Activated naive CD8-positive, alpha-beta T cell treated with anti-CD3 and anti-CD28 coated beads, Interleukin-2, amount 50 U/mL, for 24 hours (primary cell): ENCODE results near the gene CTSZ.
"Not testable (repeated sequence)": the region's sequence is repeated elsewhere in the genome, so short reads cannot be mapped to it uniquely, and the experiment has no call there.

ENCODE experiments used
- ATAC-seq: fragments of 150-1000 bp; cut with Tn5 transposase; one replicate; pipeline ENCODE4 v1.10.0; 2021
- DNase-seq: peaks from one replicate; pipeline ENCODE4 v3.0.0; 2021
- H3K27ac Mint-ChIP-seq: one replicate; pipeline ENCODE4 v1.8.0; 2021; ENCODE audit warnings: mild to moderate bottlenecking, mixed read lengths
- H3K27me3 Mint-ChIP-seq: one replicate; pipeline ENCODE4 v1.8.0; 2021; ENCODE audit warnings: mixed read lengths
- H3K36me3 Mint-ChIP-seq: one replicate; pipeline ENCODE4 v1.8.0; 2021; ENCODE audit warnings: low read depth, mixed read lengths
- H3K4me1 Mint-ChIP-seq: one replicate; pipeline ENCODE4 v1.8.0; 2021; ENCODE audit warnings: mixed read lengths
- H3K4me3 Mint-ChIP-seq: one replicate; pipeline ENCODE4 v1.8.0; 2021; ENCODE audit warnings: mild to moderate bottlenecking, moderate library complexity, mixed read lengths
- H3K9me3 Mint-ChIP-seq: one replicate; pipeline ENCODE4 v1.8.0; 2021; ENCODE audit warnings: mixed read lengths

Gene CTSZ

DNA sequence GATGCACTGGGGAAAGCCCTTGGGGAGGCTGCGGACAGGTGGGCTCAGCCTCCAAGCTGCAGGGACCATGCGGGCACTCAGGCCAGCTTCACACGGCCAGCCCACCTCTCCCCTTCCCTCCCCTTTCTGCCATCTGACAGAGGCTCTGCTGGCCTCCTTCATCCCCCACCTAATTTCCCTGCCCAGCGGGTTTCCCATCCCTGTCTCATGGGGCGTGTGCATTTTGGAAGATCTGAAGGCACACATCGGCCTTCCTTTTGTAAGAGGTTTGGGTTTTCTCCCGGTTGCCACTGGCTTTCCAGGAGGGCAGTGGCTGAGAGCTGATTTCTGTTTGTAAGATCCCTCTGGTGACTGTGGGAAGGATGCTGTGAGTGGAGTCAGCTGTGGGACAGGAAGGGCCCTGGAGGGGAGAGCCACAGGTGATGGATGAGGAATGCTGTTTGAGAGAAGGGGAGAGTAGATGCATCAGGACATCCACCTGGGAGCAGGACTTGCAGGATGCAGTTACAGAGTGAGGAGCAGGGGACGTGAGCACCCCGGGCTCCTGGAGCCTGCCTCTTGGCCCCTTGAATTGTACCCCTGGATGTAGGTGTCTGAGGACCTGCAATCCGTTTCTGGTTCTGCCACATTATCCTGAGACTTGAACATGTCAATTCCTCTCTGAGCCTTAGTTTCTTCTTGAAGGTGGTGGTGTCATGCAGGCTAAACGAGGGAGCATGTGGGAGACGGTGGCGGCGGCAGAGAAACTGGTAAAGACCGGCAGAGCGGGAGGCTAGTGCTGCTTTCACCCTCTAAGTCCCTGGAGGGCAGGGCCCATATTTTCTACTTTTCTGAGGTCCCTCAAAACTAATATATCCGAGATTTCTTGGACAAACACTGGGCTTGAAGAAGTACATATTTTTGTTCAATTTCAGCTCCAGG lies 6.2 kb upstream of the CTSZ start:
- no peak overlapping the region for H3K4me3 Mint-ChIP-seq
- no peaks in the 10 kb centered on the region for H3K9me3 Mint-ChIP-seq
- no peak for ATAC-seq
- no peaks in the 10 kb centered on the region for H3K27me3 Mint-ChIP-seq
- DNase-seq = no peak
- no peaks in the 10 kb centered on the region for H3K36me3 Mint-ChIP-seq
- peaks cover 46% of the 10 kb centered on the region for H3K4me1 Mint-ChIP-seq
- no peak overlapping the region for H3K27ac Mint-ChIP-seq

DNA sequence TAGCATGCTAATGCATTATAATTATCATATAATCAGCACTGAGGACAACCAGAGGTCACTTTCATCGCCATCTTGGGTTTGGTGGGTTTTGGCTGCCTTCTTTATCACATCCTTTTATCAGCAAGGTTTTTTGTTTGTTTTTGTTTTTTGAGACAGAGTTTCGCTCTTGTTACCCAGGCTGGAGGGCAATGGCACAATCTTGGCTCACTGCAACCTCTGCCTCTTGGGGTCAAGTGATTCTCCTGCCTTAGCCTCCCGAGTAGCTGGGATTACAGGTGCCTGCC lies 4.8 kb upstream of the CTSZ start:
- not testable (repeated sequence) for DNase-seq, H3K4me3 Mint-ChIP-seq, H3K36me3 Mint-ChIP-seq, ATAC-seq, H3K27ac Mint-ChIP-seq, H3K27me3 Mint-ChIP-seq, H3K9me3 Mint-ChIP-seq
- peaks cover 43% of the 10 kb centered on the region for H3K4me1 Mint-ChIP-seq

DNA sequence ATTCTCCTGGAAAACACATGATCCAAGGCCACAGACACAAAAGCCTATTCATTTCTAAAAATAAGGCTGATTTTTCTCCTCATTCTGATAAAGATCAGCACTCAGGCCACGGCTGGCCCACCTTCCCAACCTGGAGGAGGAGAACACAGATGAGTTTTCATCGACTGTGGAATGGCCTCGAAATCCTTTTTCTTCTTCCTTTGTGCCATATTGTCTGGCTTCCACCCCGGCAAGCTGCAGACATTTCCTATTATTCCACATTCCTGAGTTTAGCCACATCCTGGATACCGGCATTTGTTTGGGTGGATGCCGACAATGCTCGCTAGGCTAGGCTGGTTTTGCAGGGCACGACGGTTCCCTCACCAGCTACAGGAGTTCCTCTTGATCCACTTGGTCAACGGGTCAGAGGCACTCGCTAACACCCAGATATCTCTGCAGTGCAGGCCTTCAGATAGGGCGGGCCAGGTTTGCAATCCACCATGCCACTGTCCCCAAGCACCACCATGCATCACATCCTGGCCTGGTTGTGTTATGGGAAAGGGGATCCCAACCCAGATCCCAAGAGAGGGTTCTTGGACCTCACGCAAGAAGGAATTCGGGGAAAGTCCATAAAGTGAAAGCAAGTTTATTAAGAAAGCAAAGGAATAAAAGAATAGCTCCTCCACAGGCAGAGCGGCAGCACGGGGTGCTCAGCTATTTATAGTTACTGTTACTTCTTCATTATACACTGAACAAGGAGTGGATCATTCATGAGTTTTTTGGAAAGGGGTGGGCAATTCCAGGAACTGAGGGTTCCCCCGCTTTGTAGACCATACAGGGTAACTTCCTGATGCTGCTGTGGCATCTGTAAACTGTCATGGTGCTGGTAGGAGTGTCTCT lies 4.2 kb upstream of the CTSZ start:
- ATAC-seq (no peak), DNase-seq (no peak)
- Mint-ChIP-seq H3K27ac (no peak overlapping the region), H3K4me3 (no peak overlapping the region), H3K36me3 (no peaks in the 10 kb centered on the region), H3K4me1 (peaks cover 37% of the 10 kb centered on the region), H3K27me3 (no peaks in the 10 kb centered on the region), H3K9me3 (no peaks in the 10 kb centered on the region)

DNA sequence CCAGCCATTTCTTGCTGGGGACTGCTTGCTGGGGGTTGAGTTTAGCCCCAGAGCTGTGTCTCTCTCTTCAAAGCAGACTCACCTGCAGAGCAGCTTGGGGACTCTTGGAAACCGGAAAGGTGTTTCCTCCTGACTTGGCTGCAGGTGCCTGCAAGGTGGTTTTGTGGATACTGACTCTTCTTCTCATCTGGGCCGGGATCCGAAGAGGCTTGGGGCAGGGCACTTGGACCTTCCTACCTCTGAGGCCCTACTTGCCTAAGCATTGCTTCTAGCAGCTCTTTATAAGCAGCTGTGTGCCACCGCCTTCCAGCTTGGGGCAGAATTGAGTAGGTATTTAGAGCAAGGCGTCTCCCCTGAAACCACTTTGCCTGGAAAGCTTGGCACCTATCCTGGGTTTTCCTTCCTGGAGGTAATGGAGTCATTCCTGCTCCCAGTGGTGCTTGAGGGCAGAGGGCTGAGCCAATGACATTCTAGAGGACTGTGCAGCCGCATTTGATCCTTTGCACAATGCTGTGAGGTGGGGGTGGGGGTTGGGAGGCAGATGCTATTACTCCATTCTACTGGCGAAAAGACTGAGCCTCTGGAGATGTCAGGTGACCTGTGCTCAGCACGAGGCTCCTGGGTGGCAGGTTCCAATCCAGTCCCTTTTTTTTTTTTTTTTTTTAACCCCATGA lies 3.4 kb upstream of the CTSZ start:
- Mint-ChIP-seq H3K27ac (no peak overlapping the region), H3K27me3 (no peaks in the 10 kb centered on the region), H3K4me1 (peaks cover 38% of the 10 kb centered on the region), H3K36me3 (no peaks in the 10 kb centered on the region), H3K4me3 (no peak overlapping the region), H3K9me3 (no peaks in the 10 kb centered on the region)
- ATAC-seq (no peak), DNase-seq (no peak)

DNA sequence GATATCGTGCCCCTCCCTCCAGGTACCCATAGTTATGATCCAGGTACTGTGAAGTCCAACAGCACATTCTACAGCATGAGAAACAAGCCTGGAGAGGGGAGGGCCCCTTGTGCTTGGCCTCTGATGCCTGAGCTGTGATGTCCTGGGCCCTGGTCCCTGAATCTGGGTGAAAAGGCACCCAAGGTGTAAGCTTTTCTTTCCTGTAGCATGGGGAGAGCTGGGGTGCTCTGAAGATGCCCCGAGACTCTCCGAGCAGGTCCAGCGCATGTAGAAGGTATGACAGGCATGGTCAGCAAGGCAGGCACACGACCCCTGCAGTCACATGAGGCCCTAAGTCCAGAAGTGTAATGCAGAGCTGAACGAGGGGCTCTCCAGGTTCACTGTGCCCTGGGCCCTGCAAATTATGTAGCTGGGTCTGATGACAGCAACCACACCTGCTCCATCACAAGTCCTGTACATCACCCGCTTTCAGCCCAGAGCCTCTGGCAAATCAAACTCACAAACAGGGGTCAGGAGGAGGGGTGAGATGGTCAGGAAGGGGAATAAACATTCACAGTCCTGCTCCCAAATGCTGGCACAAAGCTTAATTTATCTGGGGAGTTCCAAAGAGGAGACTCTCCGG lies 1.8 kb upstream of the CTSZ start:
- Mint-ChIP-seq H3K9me3 (no peaks in the 10 kb centered on the region), H3K36me3 (peaks cover 4% of the 10 kb centered on the region), H3K4me1 (peaks cover 43% of the 10 kb centered on the region), H3K27ac (no peak overlapping the region), H3K4me3 (no peak overlapping the region), H3K27me3 (no peaks in the 10 kb centered on the region)
- DNase-seq = no peak
- ATAC-seq = no peak

DNA sequence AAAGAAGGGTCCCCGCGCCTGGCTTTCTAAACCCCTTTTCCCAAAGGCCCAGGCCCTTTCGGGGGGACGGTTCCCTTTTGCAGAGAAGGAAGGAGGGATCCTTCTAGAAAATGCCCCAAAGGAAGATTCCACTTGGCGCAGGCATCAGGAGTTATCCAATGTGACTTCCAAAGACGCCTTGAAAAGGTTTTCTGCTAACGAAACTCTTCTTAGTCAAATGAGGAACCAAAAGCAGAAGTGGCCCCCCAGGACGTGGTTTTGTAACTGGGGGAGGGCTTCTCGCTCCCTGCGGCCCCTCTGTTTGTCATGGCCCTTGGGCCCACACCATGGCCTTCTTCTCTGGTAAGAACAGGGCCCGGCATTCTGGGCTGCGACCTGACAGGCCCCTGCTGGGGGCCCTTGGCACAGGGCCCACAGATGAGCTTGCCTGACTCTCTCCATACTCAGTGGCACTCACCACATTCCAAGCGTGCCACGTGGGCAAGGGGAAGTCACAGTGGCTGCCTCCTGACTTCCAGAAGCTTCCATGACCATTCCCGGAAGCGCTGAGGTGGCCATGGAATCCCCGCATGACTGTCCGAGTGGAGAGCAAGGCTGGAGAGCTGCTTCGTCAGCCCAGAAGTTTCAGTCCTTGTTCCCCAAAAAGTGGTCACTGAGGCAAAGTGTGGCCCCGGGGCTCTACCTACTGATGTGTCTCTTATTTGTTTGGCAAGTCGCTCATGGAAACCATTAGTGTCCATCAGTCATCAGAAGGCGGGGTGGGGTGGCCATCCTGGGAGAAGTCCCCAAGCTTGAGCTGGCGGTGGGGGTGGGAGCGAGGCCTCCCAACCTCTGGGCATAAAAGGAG lies 834 bp upstream of the CTSZ start:
- H3K27ac Mint-ChIP-seq = peak overlapping the region; percentile 71
- ATAC-seq = no peak
- peak overlapping the region; percentile 73 for H3K4me3 Mint-ChIP-seq
- peaks cover 40% of the 10 kb centered on the region for H3K4me1 Mint-ChIP-seq
- H3K36me3 Mint-ChIP-seq = peaks cover 6% of the 10 kb centered on the region
- peak; percentile 42 for DNase-seq
- no peaks in the 10 kb centered on the region for H3K27me3 Mint-ChIP-seq
- no peaks in the 10 kb centered on the region for H3K9me3 Mint-ChIP-seq

DNA sequence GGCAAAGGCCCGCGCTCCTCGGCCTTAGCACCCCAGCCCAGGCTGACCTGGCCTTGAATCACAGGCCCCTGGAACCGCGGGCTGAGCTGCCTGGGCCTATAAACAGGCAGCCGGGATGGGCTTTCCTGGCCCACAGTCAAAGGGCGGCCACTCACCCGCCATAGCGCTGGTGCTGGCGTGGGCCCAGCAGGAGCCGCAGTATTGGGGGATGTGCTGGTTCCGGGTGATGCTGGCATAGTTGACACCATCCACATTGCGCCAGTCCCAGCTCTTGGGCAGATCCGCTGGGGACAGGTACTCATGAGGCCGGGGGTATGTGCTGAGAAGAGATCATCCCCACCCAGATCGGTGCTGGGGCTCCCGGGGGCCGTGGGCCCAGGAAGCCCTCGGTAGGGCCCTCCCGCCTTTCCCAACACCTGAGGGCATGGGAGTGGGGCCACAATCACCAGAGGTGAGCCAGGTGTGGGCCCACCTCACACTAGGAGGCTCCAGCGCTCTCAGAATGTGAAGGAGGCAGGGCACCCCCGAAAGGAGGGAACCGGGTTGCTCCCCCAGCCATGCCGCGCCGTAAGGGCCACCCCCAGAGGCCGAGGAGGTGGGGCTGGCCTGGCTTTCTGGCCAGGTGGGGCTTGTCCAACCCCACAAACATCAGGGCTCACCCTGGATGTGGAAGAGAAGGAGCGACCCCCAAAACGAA lies 739 bp downstream of the CTSZ start:
- H3K4me3 Mint-ChIP-seq = peak overlapping the region; percentile 78
- H3K36me3 Mint-ChIP-seq = peaks cover 6% of the 10 kb centered on the region
- H3K27me3 Mint-ChIP-seq = no peaks in the 10 kb centered on the region
- DNase-seq (no peak), ATAC-seq (no peak)
- peak overlapping the region; percentile 64 for H3K27ac Mint-ChIP-seq
- peaks cover 37% of the 10 kb centered on the region for H3K4me1 Mint-ChIP-seq
- no peaks in the 10 kb centered on the region for H3K9me3 Mint-ChIP-seq

DNA sequence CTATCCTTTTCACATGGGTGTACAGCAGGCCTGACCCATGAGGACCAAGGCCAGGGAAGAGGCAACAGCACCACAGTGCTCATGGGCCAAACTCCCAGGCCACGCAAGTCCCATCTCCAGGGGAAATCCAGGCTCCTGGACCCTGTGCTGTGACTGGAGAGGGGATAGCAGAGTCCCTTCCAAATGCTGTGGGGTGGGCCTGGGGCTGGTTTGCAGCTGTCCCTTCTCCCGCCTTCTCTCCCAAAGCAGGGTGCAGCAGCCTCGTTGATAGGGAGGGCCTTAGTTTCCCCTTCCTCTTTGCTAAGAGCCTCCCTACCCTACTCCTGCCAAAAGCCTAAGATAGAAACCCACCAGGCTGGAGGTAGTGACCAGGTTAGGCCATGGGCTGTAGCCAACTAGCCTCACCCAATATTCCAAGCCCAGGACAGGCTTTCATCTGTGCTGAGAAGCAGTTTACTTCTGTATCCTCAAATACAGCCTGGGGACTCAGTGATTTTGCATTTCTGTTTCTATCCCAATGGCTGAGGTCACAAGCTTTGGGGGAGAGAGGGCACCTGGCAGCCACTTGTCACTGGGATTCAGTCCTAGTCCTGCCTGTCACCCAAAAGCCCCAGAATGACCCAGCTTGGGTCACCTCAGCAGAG lies 1.4 kb downstream of the CTSZ start:
- ATAC-seq (no peak), DNase-seq (no peak)
- Mint-ChIP-seq H3K36me3 (peaks cover 6% of the 10 kb centered on the region), H3K4me3 (peak overlapping the region; percentile 78), H3K27me3 (no peaks in the 10 kb centered on the region), H3K9me3 (no peaks in the 10 kb centered on the region), H3K27ac (no peak overlapping the region), H3K4me1 (peaks cover 34% of the 10 kb centered on the region)

DNA sequence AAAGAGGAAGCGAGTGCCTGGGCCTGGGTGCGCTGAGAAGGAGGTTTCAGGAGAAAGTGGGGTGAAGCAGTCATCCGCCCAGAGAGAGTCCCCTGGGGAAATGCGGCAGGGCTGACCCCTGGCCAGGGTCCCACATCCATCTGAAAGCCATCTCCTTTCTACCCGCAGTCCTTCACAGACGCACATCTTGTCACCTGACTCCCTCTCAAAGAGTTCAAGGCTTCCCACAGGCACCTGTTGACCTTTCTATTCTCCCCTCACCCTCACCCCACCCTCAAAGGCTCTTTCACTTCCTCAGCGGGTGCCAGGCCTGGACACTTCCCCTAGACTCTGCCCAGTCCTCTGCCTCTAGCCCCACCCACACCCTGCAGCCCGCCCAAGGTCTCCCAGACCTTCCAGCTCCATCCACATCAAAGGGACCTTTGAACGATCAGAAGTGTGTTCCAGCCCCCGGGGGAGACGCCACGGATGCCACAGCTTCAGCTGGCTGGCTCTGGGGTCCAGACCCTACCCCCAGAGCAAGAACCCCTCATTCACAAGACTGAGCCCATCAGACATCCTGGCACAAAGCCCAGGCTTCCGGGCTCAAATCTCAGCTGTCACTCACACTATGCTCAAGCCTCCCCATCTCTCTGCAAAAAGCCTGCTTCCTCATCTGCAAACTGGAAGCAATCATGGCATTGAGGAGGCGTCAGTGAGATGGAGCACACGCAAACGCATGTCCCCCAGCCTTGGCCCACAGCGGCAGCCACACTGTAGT lies 2.1 kb downstream of the CTSZ start:
- no peaks in the 10 kb centered on the region for H3K27me3 Mint-ChIP-seq
- peak overlapping the region; percentile 78 for H3K4me3 Mint-ChIP-seq
- peak; percentile 47 for DNase-seq
- ATAC-seq = peak; percentile 48
- peaks cover 34% of the 10 kb centered on the region for H3K4me1 Mint-ChIP-seq
- H3K27ac Mint-ChIP-seq = peak overlapping the region; percentile 82
- H3K9me3 Mint-ChIP-seq = no peaks in the 10 kb centered on the region
- peaks cover 8% of the 10 kb centered on the region for H3K36me3 Mint-ChIP-seq

DNA sequence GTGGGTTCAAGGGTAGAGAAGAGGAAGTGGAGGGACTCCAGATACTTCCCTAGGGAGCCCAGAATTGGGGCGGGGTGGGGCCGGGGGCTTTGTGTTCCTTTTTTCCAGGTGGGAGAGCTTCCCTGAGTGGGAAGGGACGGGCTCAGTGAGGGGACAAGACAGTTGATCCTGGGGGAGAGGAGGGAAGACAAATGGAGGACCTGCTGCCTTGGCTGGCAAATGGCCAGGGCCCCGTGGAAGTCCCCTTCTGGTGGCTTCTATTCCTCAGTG lies 2.6 kb downstream of the CTSZ start:
- H3K9me3 Mint-ChIP-seq = no peaks in the 10 kb centered on the region
- peak overlapping the region; percentile 78 for H3K4me3 Mint-ChIP-seq
- no peaks in the 10 kb centered on the region for H3K27me3 Mint-ChIP-seq
- DNase-seq = peak; percentile 69
- peak overlapping the region; percentile 82 for H3K27ac Mint-ChIP-seq
- peaks cover 34% of the 10 kb centered on the region for H3K4me1 Mint-ChIP-seq
- no peak for ATAC-seq
- H3K36me3 Mint-ChIP-seq = peaks cover 8% of the 10 kb centered on the region

DNA sequence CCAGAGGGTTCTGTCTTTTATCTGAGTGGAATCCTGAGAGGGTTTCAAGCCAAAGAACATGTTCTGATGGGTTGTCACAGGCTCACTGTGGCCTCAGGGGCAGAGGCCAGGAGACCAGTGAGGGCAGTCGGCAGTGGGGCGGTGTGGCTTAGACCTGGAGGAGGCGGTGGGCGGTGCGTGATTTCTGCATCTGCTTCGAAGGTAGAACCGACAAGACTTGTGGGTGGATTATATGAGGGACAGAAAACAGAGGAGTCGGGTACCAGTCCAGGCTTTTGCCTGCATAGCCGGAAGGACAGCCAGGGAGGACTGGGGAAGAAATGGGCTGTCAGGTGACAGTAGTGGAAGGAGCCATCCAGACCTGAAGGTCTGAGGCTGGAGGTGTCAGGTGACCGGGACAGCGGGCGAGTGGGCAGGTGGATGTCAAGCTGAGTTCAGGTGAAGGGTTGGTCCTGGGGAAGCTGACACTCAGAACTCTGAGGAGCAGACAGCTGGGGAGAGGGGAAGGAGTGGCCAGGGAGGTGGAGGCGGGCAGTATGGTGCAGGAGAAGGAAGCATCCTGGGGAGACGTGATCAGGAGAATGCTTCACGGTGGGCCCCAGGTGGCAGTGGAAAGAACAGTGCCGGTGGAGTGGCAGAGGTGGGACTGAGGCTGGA lies 3.1 kb downstream of the CTSZ start:
- DNase-seq = peak; percentile 10

DNA sequence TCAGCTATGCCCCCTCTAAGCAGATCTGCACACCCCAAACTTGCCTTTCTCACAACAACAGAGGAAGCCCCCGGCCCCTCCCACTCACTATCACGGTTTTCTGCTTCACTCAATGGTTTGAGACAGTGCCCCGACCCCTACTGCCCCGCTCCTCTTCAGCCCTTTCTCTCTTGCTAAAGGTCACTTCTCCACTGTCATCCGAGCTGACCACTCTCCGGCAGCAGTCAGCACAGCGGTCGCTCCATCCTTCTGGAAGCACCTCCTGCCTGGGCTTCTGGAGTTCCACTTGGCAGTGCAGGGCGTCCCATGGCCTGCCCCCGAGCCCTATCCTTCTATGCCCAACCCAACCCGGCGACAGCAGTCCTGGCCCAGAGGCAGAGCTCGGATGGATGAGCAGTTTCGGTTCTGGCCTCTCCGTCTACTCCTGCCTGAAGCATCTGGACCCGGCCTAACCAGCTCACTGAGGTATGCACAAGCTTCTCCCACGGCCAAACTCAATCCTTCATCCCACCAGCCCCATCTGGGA lies 4.1 kb downstream of the CTSZ start:
- ATAC-seq = no peak
- Mint-ChIP-seq H3K27me3 (no peaks in the 10 kb centered on the region), H3K9me3 (no peaks in the 10 kb centered on the region), H3K4me1 (peaks cover 30% of the 10 kb centered on the region), H3K4me3 (no peak overlapping the region), H3K27ac (peak overlapping the region; percentile 82), H3K36me3 (peaks cover 8% of the 10 kb centered on the region)
- DNase-seq = no peak

More for the DNA sequence above, 3.1 kb downstream of the CTSZ start:
- Mint-ChIP-seq H3K27ac (peak overlapping the region; percentile 82), H3K4me3 (peak overlapping the region; percentile 78), H3K36me3 (peaks cover 8% of the 10 kb centered on the region), H3K4me1 (peaks cover 34% of the 10 kb centered on the region), H3K27me3 (no peaks in the 10 kb centered on the region), H3K9me3 (no peaks in the 10 kb centered on the region)
- no peak for ATAC-seq
